HG03460 (cell line): ENCODE results near the gene KRTAP6-2.

Experiments used
- ATAC-seq: cut with Tn5 transposase; IDR thresholded peaks from one replicate; pipeline ENCODE4 v1.9.1; 2021; ENCODE audit not compliant: unreplicated experiment

KRTAP6-2 gene

GRCh38 chr21:30598802-30599201 lies at the start of gene KRTAP6-2:
Gene KRTAP6-2, minus strand, starts transcription at chr21:30598902. Its CDS starts 28 bp downstream, at chr21:30598874.
- no peak for ATAC-seq

- ATAC-seq = no peak
These were observed 48.3 kb upstream of the KRTAP6-2 start for GRCh38 chr21:30646904-30647414.

GRCh38 chr21:30642564-30642963 lies 43.9 kb upstream of the KRTAP6-2 start, which contains the start of gene KRTAP20-3:
Gene KRTAP20-3, plus strand, starts transcription at chr21:30642864.
- ATAC-seq = no peak

- ATAC-seq = no peak
These were observed 40.0 kb upstream of the KRTAP6-2 start for GRCh38 chr21:30638686-30639085.

DNA sequence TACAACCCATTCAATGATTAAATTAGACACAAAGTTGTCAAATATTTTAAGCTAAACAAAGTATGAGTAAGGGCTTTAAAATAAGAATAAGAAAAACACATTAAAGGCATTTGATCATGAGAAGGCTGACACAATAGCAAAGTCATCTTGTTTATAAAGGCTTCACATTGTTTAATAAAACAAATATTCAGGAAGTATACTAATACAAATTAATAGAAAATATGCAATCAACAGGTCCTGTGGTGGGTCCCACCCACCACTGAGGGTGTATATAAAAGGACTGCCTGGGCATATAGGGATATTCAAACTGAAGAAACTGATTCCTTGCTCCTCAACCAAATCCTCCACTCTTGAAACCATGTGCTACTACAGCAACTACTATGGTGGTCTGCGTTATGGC lies 36.2 kb upstream of the KRTAP6-2 start, which contains the start of gene KRTAP20-2:
Gene KRTAP20-2 (plus strand): TSS at position 301 of the 400 bp plus-strand sequence. CDS start 58 bp downstream, at position 359.
- no peak for ATAC-seq

- ATAC-seq = no peak
These were observed 30.5 kb upstream of the KRTAP6-2 start for GRCh38 chr21:30629200-30629599.

- ATAC-seq = no peak
These were observed 29.4 kb upstream of the KRTAP6-2 start for GRCh38 chr21:30628109-30628508.

- ATAC-seq = no peak
These were observed 26.9 kb upstream of the KRTAP6-2 start for GRCh38 chr21:30625449-30626165.

- no peak for ATAC-seq
These were observed 24.7 kb upstream of the KRTAP6-2 start for GRCh38 chr21:30623362-30623761.

- no peak for ATAC-seq
These were observed 21.8 kb upstream of the KRTAP6-2 start, which contains the start of gene KRTAP20-4 for GRCh38 chr21:30620522-30620921. Gene KRTAP20-4, plus strand, starts transcription at chr21:30620627.

- no peak for ATAC-seq
These were observed 21.4 kb upstream of the KRTAP6-2 start for GRCh38 chr21:30620080-30620479.

GRCh38 chr21:30616125-30616524 lies 17.4 kb upstream of the KRTAP6-2 start, which contains the start of gene KRTAP20-1:
Gene KRTAP20-1, plus strand, starts transcription at chr21:30616425. Its CDS starts 30 bp downstream, at chr21:30616455.
- no peak for ATAC-seq

- ATAC-seq = no peak
These were observed 16.5 kb upstream of the KRTAP6-2 start for GRCh38 chr21:30615199-30615598.

DNA sequence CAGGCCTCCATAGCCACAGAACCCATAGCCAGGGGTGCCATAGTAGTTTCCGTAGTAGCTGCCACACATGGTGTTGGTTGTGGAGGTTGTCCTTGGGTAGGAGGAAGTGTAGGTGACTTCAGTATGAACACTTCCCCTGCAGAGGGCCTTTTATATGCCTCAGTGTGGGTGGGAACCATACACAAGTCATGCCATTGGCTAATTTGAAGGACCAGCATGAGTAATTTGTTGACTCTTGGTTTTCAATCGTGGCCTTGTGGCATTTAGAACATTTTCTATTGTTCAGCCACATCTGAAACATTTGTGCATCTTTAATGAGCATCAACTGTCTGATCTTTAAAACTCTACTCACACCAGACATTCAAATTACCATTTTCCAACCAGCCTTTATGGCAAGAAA lies 15.1 kb upstream of the KRTAP6-2 start, which contains the start of gene KRTAP6-1:
Gene KRTAP6-1 (minus strand): TSS at position 95 of the 400 bp plus-strand sequence. CDS start 26 bp downstream, at position 69.
- no peak for ATAC-seq

DNA sequence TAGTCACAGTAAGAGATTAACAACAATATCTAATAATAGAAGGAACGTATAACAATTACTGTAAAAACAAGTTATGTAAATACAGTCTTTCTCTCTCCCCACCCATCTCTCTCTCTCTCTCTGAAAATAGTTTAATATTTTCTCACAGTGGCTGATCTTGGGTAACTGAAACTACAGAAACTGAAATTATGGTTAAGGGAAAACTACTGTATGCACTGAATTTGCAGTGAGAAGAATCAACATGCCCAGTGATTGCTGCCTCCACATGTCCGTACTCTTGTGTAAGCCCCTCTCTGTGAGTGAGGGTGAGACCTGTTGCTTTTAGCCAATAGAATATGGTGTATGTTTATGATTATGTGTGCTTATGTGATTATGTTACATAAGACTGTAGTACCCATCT lies 13.4 kb upstream of the KRTAP6-2 start:
- no peak for ATAC-seq

DNA sequence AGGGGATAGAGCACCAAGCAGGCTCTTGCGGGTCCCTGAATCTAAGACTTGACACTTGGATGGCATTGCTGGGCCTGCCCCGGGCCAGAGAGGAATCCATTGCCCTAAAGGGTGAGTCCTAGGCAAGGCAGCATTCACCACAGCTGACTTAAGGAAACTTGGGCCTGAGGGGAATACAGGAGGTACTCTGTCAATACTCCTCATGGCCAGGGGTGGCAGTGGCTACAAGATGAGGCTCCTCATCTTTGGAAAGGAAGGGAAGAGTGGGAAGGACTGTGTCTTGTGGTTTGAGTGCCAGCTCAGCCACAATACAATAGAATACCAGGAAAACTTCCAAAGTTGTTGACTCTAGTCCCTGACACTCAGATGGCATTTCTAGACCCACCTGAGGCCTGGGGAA lies 7.3 kb upstream of the KRTAP6-2 start:
- ATAC-seq = no peak

GRCh38 chr21:30600787-30601186 lies 2.1 kb upstream of the KRTAP6-2 start, which contains the start of gene KRTAP22-1:
Gene KRTAP22-1, plus strand, starts transcription at chr21:30601087.
- ATAC-seq = no peak

GRCh38 chr21:30592140-30592539 lies 6.6 kb downstream of the KRTAP6-2 start, which contains the start of gene KRTAP6-3:
Gene KRTAP6-3, plus strand, starts transcription at chr21:30592440. Its CDS starts 6 bp downstream, at chr21:30592446.
- no peak for ATAC-seq

DNA sequence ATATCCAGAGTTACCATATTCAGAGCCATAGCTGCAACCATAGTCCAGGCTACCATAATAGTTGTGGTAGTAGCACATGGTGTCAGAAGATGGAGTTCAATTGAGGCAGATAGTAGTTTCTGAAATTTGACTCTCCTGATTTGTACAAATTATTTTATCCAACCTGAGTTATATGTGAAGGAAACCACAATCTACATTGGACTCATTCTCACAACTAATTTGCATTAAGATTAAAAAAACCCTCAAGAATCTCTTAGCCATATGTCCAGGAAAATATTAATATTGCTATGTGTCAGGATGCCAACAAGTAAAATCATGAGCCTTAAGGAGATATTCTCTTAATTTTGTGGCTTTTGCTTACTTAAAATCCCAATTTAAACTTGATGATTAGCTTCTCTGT lies 8.4 kb downstream of the KRTAP6-2 start, which contains the start of gene KRTAP22-2:
Gene KRTAP22-2 (minus strand): TSS at position 101 of the 400 bp plus-strand sequence.
- no peak for ATAC-seq

DNA sequence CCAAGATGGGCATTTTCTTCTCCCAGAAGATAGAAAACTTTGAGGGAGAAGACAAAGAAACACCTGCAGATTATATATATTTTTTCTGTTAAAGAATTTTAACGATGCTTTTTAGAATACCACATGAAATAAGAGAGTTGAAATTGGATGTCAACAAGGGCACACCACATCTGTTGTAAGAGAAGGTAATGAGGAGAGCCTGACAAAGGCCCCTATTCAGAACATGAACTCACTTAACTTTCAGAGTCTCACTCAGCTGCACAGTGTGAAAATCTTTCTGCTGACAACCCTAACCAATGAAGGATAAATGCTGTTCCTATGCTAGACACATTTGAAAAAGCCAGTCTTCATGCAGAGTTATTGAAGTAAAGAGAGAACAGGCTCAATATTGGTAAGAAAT lies 15.8 kb downstream of the KRTAP6-2 start:
- no peak for ATAC-seq

- ATAC-seq = no peak
These were observed 18.6 kb downstream of the KRTAP6-2 start for GRCh38 chr21:30580132-30580531.

DNA sequence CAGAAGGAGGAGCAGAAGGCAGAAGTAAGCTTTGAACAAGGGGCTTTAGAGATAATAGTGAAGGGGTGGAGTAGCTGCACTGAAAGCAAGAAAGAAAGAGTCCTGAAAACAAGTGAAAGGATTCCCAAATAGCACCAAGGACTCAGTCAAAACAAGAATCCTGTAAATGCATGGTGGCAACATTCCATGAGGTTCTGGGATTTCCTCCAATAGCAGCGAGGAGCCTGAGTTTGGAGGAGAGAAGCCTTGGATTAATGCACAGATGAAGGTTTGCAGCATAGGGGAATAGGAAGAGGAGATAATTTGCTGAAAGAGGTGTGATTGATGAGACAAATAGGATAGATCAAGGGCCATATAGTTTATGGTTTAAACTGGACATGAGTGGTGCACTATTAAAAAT lies 19.4 kb downstream of the KRTAP6-2 start:
- ATAC-seq = no peak
